Measurements from ENCODE around the gene CSGALNACT2. TPM values are rescaled to one million over a fixed set of nuclear protein-coding genes. Genes with fewer than 3 reads are reported as not detected.

The CSGALNACT2 gene
- total RNA-seq, 2 experiments from 2014 or later, result 13.2 to 33.6 TPM

DNA sequence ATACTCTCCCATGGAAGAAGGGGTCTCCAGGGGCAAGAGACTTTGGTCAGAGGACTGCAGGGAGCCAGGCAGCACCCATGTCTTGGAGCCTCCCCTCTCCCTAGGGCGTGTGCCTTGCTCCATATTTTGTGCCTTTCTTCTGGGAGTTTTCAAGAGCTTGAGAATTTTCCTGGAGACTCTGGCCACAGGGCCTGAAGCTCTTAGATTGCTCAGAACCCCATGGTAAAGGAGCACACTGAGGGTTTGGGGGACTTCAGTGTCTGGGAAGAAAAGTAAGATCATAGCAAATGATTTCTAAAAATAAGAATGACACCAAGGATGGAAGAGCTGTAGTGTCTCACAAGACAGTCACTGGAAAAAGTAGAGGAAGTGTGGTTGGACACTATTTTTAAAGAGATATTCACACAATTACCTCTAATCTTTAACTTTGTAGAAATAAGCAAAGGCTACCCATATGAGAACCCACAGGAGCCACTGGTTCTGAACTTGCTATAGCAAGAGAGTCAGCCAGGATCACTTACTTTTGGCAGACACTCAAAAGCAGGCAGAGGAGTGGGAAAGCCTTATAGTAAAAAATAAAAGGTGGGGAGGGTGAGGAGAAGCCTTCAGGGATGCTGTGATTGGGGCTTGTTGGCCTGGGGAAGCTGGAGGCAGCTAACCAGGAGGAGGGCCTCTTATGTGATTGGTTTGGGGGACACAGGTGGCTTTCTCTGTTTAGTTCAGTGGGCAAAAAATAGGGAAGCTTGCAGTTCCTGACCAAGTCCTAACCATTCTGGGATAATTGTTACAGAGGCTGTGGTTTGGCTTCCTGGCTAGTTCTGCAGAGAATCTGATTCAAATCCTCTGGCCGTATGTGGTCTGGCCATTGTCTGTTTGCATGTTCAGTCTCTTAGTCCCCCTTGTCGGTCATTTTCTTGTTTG is 5.1 kb upstream of the CSGALNACT2 start:
- no peaks in the 10 kb centered on the region for H3K36me3 ChIP-seq (ENCODE audit: insufficient read depth, low read length)
- no peak overlapping the region for H2AFZ ChIP-seq (ENCODE audit: low read length)
- H3K27ac ChIP-seq (ENCODE audit: low read depth, low read length, poor library complexity, severe bottlenecking), result no peak overlapping the region
- H3K79me2 ChIP-seq (ENCODE audit: insufficient read depth, low read depth, low read length), result peaks cover 14% of the 10 kb centered on the region; the same call in 1 of the 2 replicates
- peak overlapping the region; percentile 1 for H3K4me3 ChIP-seq (ENCODE audit: low read depth, low read length, poor library complexity, severe bottlenecking)
- H3K4me1 ChIP-seq (ENCODE audit: insufficient read depth, low read length, poor library complexity, severe bottlenecking), result peaks cover 76% of the 10 kb centered on the region
- intact Hi-C loops (cut with micrococcal nuclease; ENCODE audit: unreplicated experiment), result loop anchor here (10.0 kb wide), 2 partner anchors 498 to 578 kb away; partner anchors contain the start of gene ZNF33B
- no TSS peak for BruUV-seq (replicated peaks)
- H3K9me2 ChIP-seq (ENCODE audit: insufficient read depth, low read length), result no peaks in the 10 kb centered on the region
- no peak for TF ChIP-seq EZH2phosphoT487 (IDR thresholded peaks at IDR 0.05; ENCODE audit: borderline replicate concordance, low read depth, low read length)
- TF ChIP-seq, protein P1, sequence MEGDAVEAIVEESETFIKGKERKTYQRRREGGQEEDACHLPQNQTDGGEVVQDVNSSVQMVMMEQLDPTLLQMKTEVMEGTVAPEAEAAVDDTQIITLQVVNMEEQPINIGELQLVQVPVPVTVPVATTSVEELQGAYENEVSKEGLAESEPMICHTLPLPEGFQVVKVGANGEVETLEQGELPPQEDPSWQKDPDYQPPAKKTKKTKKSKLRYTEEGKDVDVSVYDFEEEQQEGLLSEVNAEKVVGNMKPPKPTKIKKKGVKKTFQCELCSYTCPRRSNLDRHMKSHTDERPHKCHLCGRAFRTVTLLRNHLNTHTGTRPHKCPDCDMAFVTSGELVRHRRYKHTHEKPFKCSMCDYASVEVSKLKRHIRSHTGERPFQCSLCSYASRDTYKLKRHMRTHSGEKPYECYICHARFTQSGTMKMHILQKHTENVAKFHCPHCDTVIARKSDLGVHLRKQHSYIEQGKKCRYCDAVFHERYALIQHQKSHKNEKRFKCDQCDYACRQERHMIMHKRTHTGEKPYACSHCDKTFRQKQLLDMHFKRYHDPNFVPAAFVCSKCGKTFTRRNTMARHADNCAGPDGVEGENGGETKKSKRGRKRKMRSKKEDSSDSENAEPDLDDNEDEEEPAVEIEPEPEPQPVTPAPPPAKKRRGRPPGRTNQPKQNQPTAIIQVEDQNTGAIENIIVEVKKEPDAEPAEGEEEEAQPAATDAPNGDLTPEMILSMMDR (conservative IDR thresholded peaks at IDR 0.05; ENCODE audit: low read length), result no peak
- peak overlapping the region; percentile 89 for H3K4me2 ChIP-seq (ENCODE audit: low read length)
- no peaks in the 10 kb centered on the region for H3K9me3 ChIP-seq (ENCODE audit: low read length)
- no peaks in the 10 kb centered on the region for H4K20me1 ChIP-seq (ENCODE audit: insufficient read depth, low read length)
- POLR2A ChIA-PET, result interaction anchor here (0.9 to 4.5 kb wide), 3 partner anchors 11 to 39 kb away, joined by 3 to 34 read pairs (median 3); no protein-coding TSS in a partner anchor
- CTCF ChIA-PET (ENCODE audit: unreplicated experiment), result interaction anchor here (1.1 kb wide), 1 partner anchor 72 kb away, joined by 3 read pairs; no protein-coding TSS in a partner anchor
- DNase-seq (ENCODE audit: low spot score), result no peak

DNA sequence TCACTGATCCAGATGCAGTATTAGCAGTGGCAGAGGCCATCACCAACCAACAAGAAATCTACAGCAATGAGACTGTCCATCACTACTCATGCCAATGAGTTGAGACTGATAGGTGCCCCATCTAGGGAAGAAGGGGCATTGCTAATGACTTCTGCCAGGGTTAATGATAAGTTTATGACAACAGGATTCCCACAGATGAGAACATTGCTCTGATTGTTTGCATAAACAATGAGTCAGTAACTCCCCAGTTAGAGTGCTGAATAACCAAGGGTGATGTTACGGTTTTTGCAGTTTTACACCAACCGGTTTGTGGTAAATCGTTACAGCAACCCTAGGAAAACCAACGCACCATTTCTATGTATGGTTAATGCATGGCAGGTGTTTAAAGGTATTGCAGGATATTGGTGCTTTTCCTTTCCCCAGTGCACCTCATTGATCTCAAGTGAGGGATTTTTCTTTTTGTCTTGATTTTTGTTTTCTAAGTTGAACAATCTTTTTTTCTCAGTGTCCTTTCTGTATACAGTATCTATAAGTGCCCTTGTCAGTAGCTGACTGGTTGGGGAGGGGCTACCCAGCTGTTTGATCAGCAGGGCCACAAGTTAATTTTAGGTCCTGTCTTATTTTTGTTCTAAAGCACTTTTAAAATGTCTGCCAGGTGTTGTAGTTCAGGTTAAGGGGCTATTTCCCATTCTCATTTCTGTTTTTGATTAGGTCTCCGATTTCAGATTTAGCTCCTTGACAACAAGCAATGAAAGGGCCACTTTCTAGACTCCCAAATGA is 3.9 kb upstream of the CSGALNACT2 start:
- intact Hi-C loops (cut with micrococcal nuclease; ENCODE audit: unreplicated experiment), result loop anchor here (10.0 kb wide), 2 partner anchors 500 to 580 kb away; partner anchors contain the start of gene ZNF33B
- ChIA-PET POLR2A (interaction anchor here (0.6 to 4.5 kb wide), 7 partner anchors 9 to 273 kb away, joined by 3 to 34 read pairs (median 3); no protein-coding TSS in a partner anchor), CTCF (ENCODE audit: unreplicated experiment) (no interaction called here)
- Histone ChIP-seq H4K20me1 (ENCODE audit: insufficient read depth, low read length) (peaks cover 2% of the 10 kb centered on the region; the same call in 1 of the 2 replicates), H3K4me3 (ENCODE audit: low read depth, low read length, poor library complexity, severe bottlenecking) (peak overlapping the region; percentile 44), H3K79me2 (ENCODE audit: insufficient read depth, low read depth, low read length) (peaks cover 21% of the 10 kb centered on the region), H3K9me2 (ENCODE audit: insufficient read depth, low read length) (no peaks in the 10 kb centered on the region), H3K4me2 (ENCODE audit: low read length) (peak overlapping the region; percentile 89), H3K27ac (ENCODE audit: low read depth, low read length, poor library complexity, severe bottlenecking) (peak overlapping the region; percentile 70), H3K9me3 (ENCODE audit: low read length) (no peaks in the 10 kb centered on the region), H2AFZ (ENCODE audit: low read length) (no peak overlapping the region), H3K4me1 (ENCODE audit: insufficient read depth, low read length, poor library complexity, severe bottlenecking) (peaks cover 64% of the 10 kb centered on the region), H3K36me3 (ENCODE audit: insufficient read depth, low read length) (no peaks in the 10 kb centered on the region)
- no TSS peak for BruUV-seq (replicated peaks)
- DNase-seq (ENCODE audit: low spot score), result peak; percentile 73
- TF ChIP-seq, protein P1 (conservative IDR thresholded peaks at IDR 0.05; ENCODE audit: low read length), result no peak
- no peak for TF ChIP-seq EZH2phosphoT487 (IDR thresholded peaks at IDR 0.05; ENCODE audit: borderline replicate concordance, low read depth, low read length)
